Measurements from ENCODE around the gene GNG8. TPM values are rescaled to one million over a fixed set of nuclear protein-coding genes. Genes with fewer than 3 reads are reported as not detected.
A peak's percentile ranks its signal among the peaks of the same experiment; 100 is the strongest.

The GNG8 gene
- total RNA-seq, 2 donors from 2014 or later, result not detected

DNA sequence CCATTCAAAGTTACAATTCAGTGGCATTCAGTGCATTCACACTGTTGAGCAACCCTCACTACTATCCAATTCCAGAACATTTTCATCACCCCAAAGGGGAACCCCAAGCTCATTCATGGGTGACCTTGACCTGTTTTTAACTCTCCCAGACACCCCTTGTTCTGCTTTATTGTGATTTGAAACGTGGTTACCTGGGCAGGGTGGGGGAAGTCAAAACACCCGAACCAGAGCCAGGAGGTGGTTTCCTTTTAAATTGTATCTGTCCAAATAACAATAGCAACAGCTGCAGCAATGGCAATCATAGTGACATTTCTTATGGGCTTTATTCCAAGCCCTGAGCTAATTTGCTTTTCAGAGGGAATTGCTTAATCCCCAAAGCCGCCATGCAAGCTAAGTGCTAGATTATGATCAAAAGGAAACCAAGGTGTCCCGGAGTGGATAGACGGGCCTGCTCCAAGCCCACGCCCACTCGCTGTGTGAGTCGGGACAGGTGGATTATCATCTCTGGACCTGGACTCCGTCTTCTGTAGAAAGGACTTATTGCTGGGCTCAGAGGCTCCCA lies 17.3 kb downstream of the GNG8 start:
- Histone ChIP-seq H3K4me3 (ENCODE audit: low read length) (no peak overlapping the region), H3K4me1 (ENCODE audit: control insufficient read depth, insufficient read depth, low read length) (no peaks in the 10 kb centered on the region), H3K9me3 (ENCODE audit: control insufficient read depth, low read length) (no peaks in the 10 kb centered on the region), H3K27ac (ENCODE audit: low read depth, low read length) (no peak overlapping the region), H3K27me3 (ENCODE audit: control insufficient read depth, insufficient read depth, low read length, poor library complexity, severe bottlenecking) (no peaks in the 10 kb centered on the region), H3K36me3 (ENCODE audit: control insufficient read depth, insufficient read depth, low read length) (no peaks in the 10 kb centered on the region), H3K9ac (ENCODE audit: extremely low read depth, low read length, poor library complexity, severe bottlenecking) (no peak overlapping the region)
- TF ChIP-seq, protein P1, sequence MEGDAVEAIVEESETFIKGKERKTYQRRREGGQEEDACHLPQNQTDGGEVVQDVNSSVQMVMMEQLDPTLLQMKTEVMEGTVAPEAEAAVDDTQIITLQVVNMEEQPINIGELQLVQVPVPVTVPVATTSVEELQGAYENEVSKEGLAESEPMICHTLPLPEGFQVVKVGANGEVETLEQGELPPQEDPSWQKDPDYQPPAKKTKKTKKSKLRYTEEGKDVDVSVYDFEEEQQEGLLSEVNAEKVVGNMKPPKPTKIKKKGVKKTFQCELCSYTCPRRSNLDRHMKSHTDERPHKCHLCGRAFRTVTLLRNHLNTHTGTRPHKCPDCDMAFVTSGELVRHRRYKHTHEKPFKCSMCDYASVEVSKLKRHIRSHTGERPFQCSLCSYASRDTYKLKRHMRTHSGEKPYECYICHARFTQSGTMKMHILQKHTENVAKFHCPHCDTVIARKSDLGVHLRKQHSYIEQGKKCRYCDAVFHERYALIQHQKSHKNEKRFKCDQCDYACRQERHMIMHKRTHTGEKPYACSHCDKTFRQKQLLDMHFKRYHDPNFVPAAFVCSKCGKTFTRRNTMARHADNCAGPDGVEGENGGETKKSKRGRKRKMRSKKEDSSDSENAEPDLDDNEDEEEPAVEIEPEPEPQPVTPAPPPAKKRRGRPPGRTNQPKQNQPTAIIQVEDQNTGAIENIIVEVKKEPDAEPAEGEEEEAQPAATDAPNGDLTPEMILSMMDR (conservative IDR thresholded peaks at IDR 0.05), result no peak
- WGBS, 2 experiments (ENCODE audit: insufficient coverage in 1 of 2, insufficient read length in 1 of 2), result 88 to 92% methylated on average over 9 of the region's 9 CpGs
- Mint-ChIP-seq H3K36me3 (ENCODE audit: low read depth) (no peaks in the 10 kb centered on the region), H3K4me1 (no peaks in the 10 kb centered on the region), H3K4me3 (no peak overlapping the region), H3K9me3 (no peaks in the 10 kb centered on the region), H3K27ac (no peak overlapping the region), H3K27me3 (ENCODE audit: insufficient read depth) (peaks cover 4% of the 10 kb centered on the region)
- DNase-seq, result no peak

DNA sequence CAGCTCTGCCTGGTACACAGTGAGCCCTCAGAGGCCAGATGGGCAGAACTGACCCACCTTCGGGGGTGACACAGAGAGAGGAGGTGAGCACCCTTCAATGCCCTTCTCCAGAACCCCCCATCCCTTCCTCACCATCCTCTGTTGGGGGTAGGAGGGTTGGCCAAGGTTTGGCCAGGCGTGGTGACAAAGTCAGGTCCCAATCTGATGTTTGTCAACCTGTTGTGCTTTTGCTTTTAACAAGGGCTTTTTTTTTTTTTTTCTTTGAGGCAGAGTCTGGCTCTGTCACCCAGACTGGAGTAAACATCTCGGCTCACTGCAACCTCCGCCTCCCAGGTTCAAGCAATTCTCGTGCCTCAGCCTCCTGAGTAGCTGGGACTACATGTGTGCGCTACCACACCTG lies 18.4 kb downstream of the GNG8 start:
- Histone ChIP-seq H3K27ac (ENCODE audit: low read depth, low read length) (no peak overlapping the region), H3K9me3 (ENCODE audit: control insufficient read depth, low read length) (no peaks in the 10 kb centered on the region), H3K9ac (ENCODE audit: extremely low read depth, low read length, poor library complexity, severe bottlenecking) (no peak overlapping the region), H3K4me3 (ENCODE audit: low read length) (no peak overlapping the region), H3K36me3 (ENCODE audit: control insufficient read depth, insufficient read depth, low read length) (no peaks in the 10 kb centered on the region), H3K27me3 (ENCODE audit: control insufficient read depth, insufficient read depth, low read length, poor library complexity, severe bottlenecking) (no peaks in the 10 kb centered on the region), H3K4me1 (ENCODE audit: control insufficient read depth, insufficient read depth, low read length) (no peaks in the 10 kb centered on the region)
- 95% methylated on average over 5 of the region's 6 CpGs; no CpG with 5 or more reads in 1 of the 2 experiments for WGBS, 2 experiments (ENCODE audit: insufficient coverage in 1 of 2, insufficient read length in 1 of 2)
- Mint-ChIP-seq H3K4me1 (no peaks in the 10 kb centered on the region), H3K9me3 (no peaks in the 10 kb centered on the region), H3K27me3 (ENCODE audit: insufficient read depth) (peaks cover 4% of the 10 kb centered on the region), H3K27ac (no peak overlapping the region), H3K4me3 (no peak overlapping the region), H3K36me3 (ENCODE audit: low read depth) (no peaks in the 10 kb centered on the region)
- TF ChIP-seq, protein P1 (conservative IDR thresholded peaks at IDR 0.05), result no peak
- peak; percentile 32 for DNase-seq

DNA sequence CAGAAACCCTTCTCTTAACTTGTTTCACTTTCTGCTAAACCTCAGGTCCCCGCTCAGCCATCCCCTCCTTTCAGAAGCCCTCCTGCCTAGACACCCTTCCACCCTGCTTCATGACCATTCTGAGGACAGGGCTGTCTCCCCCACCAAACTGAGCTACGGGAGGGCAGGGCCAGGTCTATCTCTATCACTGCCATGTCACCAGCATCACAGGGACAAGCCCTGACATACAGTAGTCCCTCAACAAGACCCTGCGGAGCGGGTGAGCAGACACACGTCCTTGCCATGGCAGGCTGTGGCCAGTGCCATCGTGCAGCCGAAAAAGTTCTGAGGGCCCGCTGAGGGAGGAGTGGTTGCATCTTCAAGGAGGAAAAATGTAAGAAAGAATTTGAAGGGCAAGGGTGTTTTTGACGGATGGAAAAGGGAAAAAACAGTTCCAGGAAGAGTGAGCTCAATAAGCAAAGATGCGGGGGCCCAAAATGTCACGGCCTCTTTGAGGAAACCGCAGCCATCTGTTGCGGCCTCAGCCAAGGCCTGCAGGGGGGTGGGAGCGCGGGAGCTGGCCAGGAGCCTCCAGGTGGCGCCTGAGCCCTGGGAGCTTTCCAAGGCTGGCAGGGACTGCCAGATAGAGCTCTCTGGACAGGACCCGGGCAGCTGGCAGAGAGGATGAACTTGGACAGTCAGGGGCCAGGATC lies 19.2 kb downstream of the GNG8 start:
- H3K9me3 Mint-ChIP-seq, result no peaks in the 10 kb centered on the region
- peaks cover 2% of the 10 kb centered on the region for H3K27me3 Mint-ChIP-seq (ENCODE audit: insufficient read depth)
- TF ChIP-seq, protein P1 (conservative IDR thresholded peaks at IDR 0.05), result peak; percentile 85
- no peaks in the 10 kb centered on the region for H3K36me3 Mint-ChIP-seq (ENCODE audit: low read depth)
- H3K4me1 Mint-ChIP-seq, result no peaks in the 10 kb centered on the region
- H3K4me1 ChIP-seq (ENCODE audit: control insufficient read depth, insufficient read depth, low read length), result no peaks in the 10 kb centered on the region
- H3K36me3 ChIP-seq (ENCODE audit: control insufficient read depth, insufficient read depth, low read length), result no peaks in the 10 kb centered on the region
- H3K27ac Mint-ChIP-seq, result no peak overlapping the region
- peak; percentile 92 for DNase-seq
- H3K9ac ChIP-seq (ENCODE audit: extremely low read depth, low read length, poor library complexity, severe bottlenecking), result no peak overlapping the region
- no peak overlapping the region for H3K4me3 ChIP-seq (ENCODE audit: low read length)
- no peaks in the 10 kb centered on the region for H3K9me3 ChIP-seq (ENCODE audit: control insufficient read depth, low read length)
- no peak overlapping the region for H3K27ac ChIP-seq (ENCODE audit: low read depth, low read length)
- H3K27me3 ChIP-seq (ENCODE audit: control insufficient read depth, insufficient read depth, low read length, poor library complexity, severe bottlenecking), result no peaks in the 10 kb centered on the region
- no peak overlapping the region for H3K4me3 Mint-ChIP-seq
- 44 to 57% methylated on average over 16 to 17 of the region's 17 CpGs for WGBS, 2 experiments (ENCODE audit: insufficient coverage in 1 of 2, insufficient read length in 1 of 2)

Data from endodermal cell (in vitro differentiated cells).